Measurements from ENCODE around the gene STEAP2.

GRCh38 chr7:90216080-90216674 lies 4.6 kb downstream of the STEAP2 start:
- TF ChIP-seq CTCF (conservative IDR thresholded peaks at IDR 0.05; ENCODE audit: low read depth, low read length) (no peak), EZH2 (IDR thresholded peaks at IDR 0.05; ENCODE audit: borderline replicate concordance, low read depth, low read length, poor library complexity, severe bottlenecking) (no peak)
